ENCODE results near the gene SERTAD1. TPM values are rescaled to one million over a fixed set of nuclear protein-coding genes. Genes with fewer than 3 reads are reported as not detected.

SERTAD1 gene
- total RNA-seq, 1 donor from 2014 or later = 22.9 TPM

GRCh38 chr19:40452016-40452415, 26.2 kb upstream of the SERTAD1 start:
- no peak for FAIRE-seq
- no peaks in the 10 kb centered on the region for H4K20me1 ChIP-seq (ENCODE audit: insufficient read depth, low read length)
- H3K27ac ChIP-seq (ENCODE audit: low read depth, low read length) = no peak overlapping the region
- Mint-ChIP-seq H3K4me3 (ENCODE audit: unreplicated experiment) (no peak overlapping the region), H3K4me1 (ENCODE audit: low read depth, unreplicated experiment) (no peaks in the 10 kb centered on the region), H3K9me3 (ENCODE audit: unreplicated experiment) (no peaks in the 10 kb centered on the region), H3K27me3 (ENCODE audit: low read depth, unreplicated experiment) (peaks cover 5% of the 10 kb centered on the region), H3K36me3 (ENCODE audit: low read depth, unreplicated experiment) (peaks cover 4% of the 10 kb centered on the region), H3K27ac (ENCODE audit: unreplicated experiment) (no peak overlapping the region)
- TF ChIP-seq EZH2 (IDR thresholded peaks at IDR 0.05; ENCODE audit: insufficient read depth, low read length) (no peak), CTCF (IDR thresholded peaks at IDR 0.05; ENCODE audit: insufficient read depth, low read depth, low read length) (no peak)
- no peak overlapping the region for H3K9ac ChIP-seq (ENCODE audit: low read length)
- H2AFZ ChIP-seq (ENCODE audit: low read depth, low read length) = no peak overlapping the region
- H3K27me3 ChIP-seq (ENCODE audit: insufficient read depth, low read length) = no peaks in the 10 kb centered on the region
- DNase-seq (ENCODE audit: low read depth) = no peak
- H3K36me3 ChIP-seq (ENCODE audit: insufficient read depth, low read length) = no peaks in the 10 kb centered on the region
- H3K79me2 ChIP-seq (ENCODE audit: insufficient read depth, low read length) = no peaks in the 10 kb centered on the region
- H3K4me3 ChIP-seq (ENCODE audit: insufficient read depth, low read depth, low read length) = no peak overlapping the region
- H3K4me2 ChIP-seq (ENCODE audit: low read length) = no peak overlapping the region
- H3K9me3 ChIP-seq (ENCODE audit: insufficient read depth, low read depth, low read length) = no peaks in the 10 kb centered on the region
- no peaks in the 10 kb centered on the region for H3K4me1 ChIP-seq (ENCODE audit: insufficient read depth, low read length)

- no peaks in the 10 kb centered on the region for H3K9me3 Mint-ChIP-seq (ENCODE audit: unreplicated experiment)
- peaks cover 5% of the 10 kb centered on the region for H3K27me3 Mint-ChIP-seq (ENCODE audit: low read depth, unreplicated experiment)
- Histone ChIP-seq H3K27me3 (ENCODE audit: insufficient read depth, low read length) (no peaks in the 10 kb centered on the region), H3K36me3 (ENCODE audit: insufficient read depth, low read length) (no peaks in the 10 kb centered on the region), H3K4me1 (ENCODE audit: insufficient read depth, low read length) (peaks cover 6% of the 10 kb centered on the region), H3K27ac (ENCODE audit: low read depth, low read length) (no peak overlapping the region), H3K79me2 (ENCODE audit: insufficient read depth, low read length) (no peaks in the 10 kb centered on the region), H2AFZ (ENCODE audit: low read depth, low read length) (no peak overlapping the region), H3K4me2 (ENCODE audit: low read length) (no peak overlapping the region), H4K20me1 (ENCODE audit: insufficient read depth, low read length) (no peaks in the 10 kb centered on the region), H3K9ac (ENCODE audit: low read length) (no peak overlapping the region), H3K9me3 (ENCODE audit: insufficient read depth, low read depth, low read length) (no peaks in the 10 kb centered on the region), H3K4me3 (ENCODE audit: insufficient read depth, low read depth, low read length) (no peak overlapping the region)
- FAIRE-seq (no peak), DNase-seq (ENCODE audit: low read depth) (no peak)
- TF ChIP-seq EZH2 (IDR thresholded peaks at IDR 0.05; ENCODE audit: insufficient read depth, low read length) (no peak), CTCF (IDR thresholded peaks at IDR 0.05; ENCODE audit: insufficient read depth, low read depth, low read length) (no peak)
- no peak overlapping the region for H3K27ac Mint-ChIP-seq (ENCODE audit: unreplicated experiment)
- H3K4me1 Mint-ChIP-seq (ENCODE audit: low read depth, unreplicated experiment) = peaks cover 2% of the 10 kb centered on the region
- H3K4me3 Mint-ChIP-seq (ENCODE audit: unreplicated experiment) = no peak overlapping the region
- peaks cover 4% of the 10 kb centered on the region for H3K36me3 Mint-ChIP-seq (ENCODE audit: low read depth, unreplicated experiment)
Measured at GRCh38 chr19:40450664-40451063, 24.9 kb upstream of the SERTAD1 start.

GRCh38 chr19:40449506-40449905, 23.7 kb upstream of the SERTAD1 start:
- Histone ChIP-seq H3K9me3 (ENCODE audit: insufficient read depth, low read depth, low read length) (no peaks in the 10 kb centered on the region), H3K27ac (ENCODE audit: low read depth, low read length) (no peak overlapping the region), H3K36me3 (ENCODE audit: insufficient read depth, low read length) (no peaks in the 10 kb centered on the region), H3K4me2 (ENCODE audit: low read length) (no peak overlapping the region), H3K79me2 (ENCODE audit: insufficient read depth, low read length) (no peaks in the 10 kb centered on the region), H3K27me3 (ENCODE audit: insufficient read depth, low read length) (no peaks in the 10 kb centered on the region), H3K4me3 (ENCODE audit: insufficient read depth, low read depth, low read length) (no peak overlapping the region), H3K9ac (ENCODE audit: low read length) (no peak overlapping the region), H2AFZ (ENCODE audit: low read depth, low read length) (no peak overlapping the region), H3K4me1 (ENCODE audit: insufficient read depth, low read length) (peaks cover 7% of the 10 kb centered on the region), H4K20me1 (ENCODE audit: insufficient read depth, low read length) (no peaks in the 10 kb centered on the region)
- DNase-seq (ENCODE audit: low read depth) (no peak), FAIRE-seq (no peak)
- Mint-ChIP-seq H3K4me1 (ENCODE audit: low read depth, unreplicated experiment) (peaks cover 6% of the 10 kb centered on the region), H3K36me3 (ENCODE audit: low read depth, unreplicated experiment) (peaks cover 4% of the 10 kb centered on the region), H3K27ac (ENCODE audit: unreplicated experiment) (no peak overlapping the region), H3K9me3 (ENCODE audit: unreplicated experiment) (no peaks in the 10 kb centered on the region), H3K4me3 (ENCODE audit: unreplicated experiment) (no peak overlapping the region), H3K27me3 (ENCODE audit: low read depth, unreplicated experiment) (peaks cover 5% of the 10 kb centered on the region)
- TF ChIP-seq CTCF (IDR thresholded peaks at IDR 0.05; ENCODE audit: insufficient read depth, low read depth, low read length) (no peak), EZH2 (IDR thresholded peaks at IDR 0.05; ENCODE audit: insufficient read depth, low read length) (no peak)

Measured in astrocyte (in vitro differentiated cells and primary cell).